ENCODE results near the gene PHF2.
A peak's percentile ranks its signal among the peaks of the same experiment; 100 is the strongest.
"Not testable (repeated sequence)": the region's sequence is repeated elsewhere in the genome, so short reads cannot be mapped to it uniquely, and the experiment has no call there.

Gene PHF2

GRCh38 chr9:93669116-93669957 is 93.0 kb downstream of the PHF2 start:
- no peak for DNase-seq

- no peak for DNase-seq
Observed at GRCh38 chr9:93669958-93670207, 93.5 kb downstream of the PHF2 start.

- DNase-seq = no peak
Observed at GRCh38 chr9:93670208-93671019, 94.0 kb downstream of the PHF2 start.

- no peak for DNase-seq
Observed at GRCh38 chr9:93671020-93671338, 94.6 kb downstream of the PHF2 start.

GRCh38 chr9:93672330-93673020 is 96.1 kb downstream of the PHF2 start:
- not testable (repeated sequence) for DNase-seq

- DNase-seq = peak in 1 of 2 experiments; percentile 25
Observed at GRCh38 chr9:93673021-93673838, 96.8 kb downstream of the PHF2 start.

- DNase-seq = no peak
Observed at GRCh38 chr9:93673839-93674334, 97.5 kb downstream of the PHF2 start.

- no peak for DNase-seq
Observed at GRCh38 chr9:93674580-93675335, 98.4 kb downstream of the PHF2 start.

GRCh38 chr9:93675336-93676150 is 99.2 kb downstream of the PHF2 start:
- DNase-seq = no peak

GRCh38 chr9:93676310-93677047 is 100.1 kb downstream of the PHF2 start:
- no peak for DNase-seq

- DNase-seq = no peak
Observed at GRCh38 chr9:93677048-93677571, 100.7 kb downstream of the PHF2 start.

- DNase-seq = no peak
Observed at GRCh38 chr9:93677641-93678136, 101.3 kb downstream of the PHF2 start.

GRCh38 chr9:93678199-93679019 is 102.0 kb downstream of the PHF2 start:
- DNase-seq = no peak

- no peak for DNase-seq
Observed at GRCh38 chr9:93679536-93680442, 103.4 kb downstream of the PHF2 start.

GRCh38 chr9:93680443-93681268 is 104.3 kb downstream of the PHF2 start:
- DNase-seq = no peak

GRCh38 chr9:93681269-93682154 is 105.1 kb downstream of the PHF2 start:
- DNase-seq = no peak
